MCF 10A (cell line): Measurements from ENCODE around the gene ARFIP2. TPM values are rescaled to one million over a fixed set of nuclear protein-coding genes. Genes with fewer than 3 reads are reported as not detected.

Experiments used
- BruUV-seq: library from RNA; stranded (reverse); fragments of 400-500 nt; replicated peaks from 2 replicates; lab custom pipeline; 2021; lab: Mats Ljungman, UMichigan
- CTCF ChIA-PET: fragments of 300-600 bp; sonication (Branson Sonifier 250); formaldehyde crosslinking; extraction: SDS; loops from one replicate; lab custom pipeline; 2021; ENCODE audit warnings: antibody characterized with exemption, inconsistent platforms; lab: Yijun Ruan, JAX
- POLR2A ChIA-PET: fragments of 300-600, 350-650 bp; sonication (Branson Sonifier 250); formaldehyde crosslinking; extraction: SDS; loops from one replicate; lab custom pipeline; 2020; ENCODE audit warnings: antibody characterized with exemption, inconsistent platforms; lab: Yijun Ruan, JAX
- DNase-seq: peaks from one replicate; pipeline ENCODE4 v3.0.0-alpha.2; 2018; ENCODE audit not compliant: unreplicated experiment
- H3K27ac Mint-ChIP-seq: one replicate; pipeline ENCODE4 v1.8.0; 2022; ENCODE audit warnings: mild to moderate bottlenecking, low read depth, mixed read lengths; ENCODE audit not compliant: unreplicated experiment
- H3K27me3 Mint-ChIP-seq: one replicate; pipeline ENCODE4 v1.8.0; 2022; ENCODE audit warnings: mixed read lengths; ENCODE audit not compliant: insufficient read depth, unreplicated experiment
- H3K36me3 Mint-ChIP-seq: one replicate; pipeline ENCODE4 v1.8.0; 2022; ENCODE audit warnings: mild to moderate bottlenecking, moderate library complexity, mixed read lengths; ENCODE audit not compliant: insufficient read depth, unreplicated experiment
- H3K4me1 Mint-ChIP-seq: one replicate; pipeline ENCODE4 v1.8.0; 2022; ENCODE audit warnings: mixed read lengths; ENCODE audit not compliant: insufficient read depth, unreplicated experiment
- H3K4me3 Mint-ChIP-seq: one replicate; pipeline ENCODE4 v1.8.0; 2022; ENCODE audit warnings: mild to moderate bottlenecking, moderate library complexity, mixed read lengths; ENCODE audit not compliant: unreplicated experiment
- H3K9me3 Mint-ChIP-seq: one replicate; pipeline ENCODE4 v1.8.0; 2022; ENCODE audit warnings: mixed read lengths; ENCODE audit not compliant: unreplicated experiment
- intact Hi-C: fragments of 100-400 bp; cut with micrococcal nuclease; formaldehyde crosslinking; loops from 2 replicates; pipeline ENCODE4 v1.14.1; 2022
- total RNA-seq: library from RNA; stranded (reverse); gene quantifications from 2 replicates; pipeline ENCODE4 v1.2.3, GENCODE V29; 2022
- TF ChIP-seq, protein P1 (sequence below): fragments of 200-600 bp; IDR thresholded peaks from one replicate; pipeline ENCODE4 v1.8.0; 2022; ENCODE audit warnings: antibody characterized with exemption, mild to moderate bottlenecking; ENCODE audit not compliant: unreplicated experiment

Gene ARFIP2
- total RNA-seq, 1 experiment from 2014 or later: 96.0 TPM

DNA sequence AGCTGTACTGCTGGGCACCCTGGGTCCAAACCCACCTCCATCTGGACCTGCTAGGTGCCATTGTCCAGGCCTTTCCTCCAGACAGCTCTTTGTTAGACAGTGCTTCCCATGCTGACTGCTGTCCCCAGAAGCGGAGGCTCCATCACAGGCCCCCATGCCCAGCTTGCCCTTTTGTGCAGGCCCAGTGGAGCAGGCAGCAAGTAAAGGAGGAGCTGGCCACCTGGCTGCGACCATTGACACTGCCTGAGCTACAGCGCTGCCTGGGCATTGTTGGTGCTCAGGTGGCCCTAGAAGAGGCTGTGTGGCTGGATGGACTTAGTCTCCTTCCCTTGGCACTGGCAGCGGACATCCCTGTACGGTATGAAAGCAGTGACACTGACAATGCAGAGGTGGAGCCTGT is 17.4 kb upstream of the ARFIP2 start:
- no peaks in the 10 kb centered on the region for H3K27me3 Mint-ChIP-seq
- TF ChIP-seq, protein P1, sequence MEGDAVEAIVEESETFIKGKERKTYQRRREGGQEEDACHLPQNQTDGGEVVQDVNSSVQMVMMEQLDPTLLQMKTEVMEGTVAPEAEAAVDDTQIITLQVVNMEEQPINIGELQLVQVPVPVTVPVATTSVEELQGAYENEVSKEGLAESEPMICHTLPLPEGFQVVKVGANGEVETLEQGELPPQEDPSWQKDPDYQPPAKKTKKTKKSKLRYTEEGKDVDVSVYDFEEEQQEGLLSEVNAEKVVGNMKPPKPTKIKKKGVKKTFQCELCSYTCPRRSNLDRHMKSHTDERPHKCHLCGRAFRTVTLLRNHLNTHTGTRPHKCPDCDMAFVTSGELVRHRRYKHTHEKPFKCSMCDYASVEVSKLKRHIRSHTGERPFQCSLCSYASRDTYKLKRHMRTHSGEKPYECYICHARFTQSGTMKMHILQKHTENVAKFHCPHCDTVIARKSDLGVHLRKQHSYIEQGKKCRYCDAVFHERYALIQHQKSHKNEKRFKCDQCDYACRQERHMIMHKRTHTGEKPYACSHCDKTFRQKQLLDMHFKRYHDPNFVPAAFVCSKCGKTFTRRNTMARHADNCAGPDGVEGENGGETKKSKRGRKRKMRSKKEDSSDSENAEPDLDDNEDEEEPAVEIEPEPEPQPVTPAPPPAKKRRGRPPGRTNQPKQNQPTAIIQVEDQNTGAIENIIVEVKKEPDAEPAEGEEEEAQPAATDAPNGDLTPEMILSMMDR: no peak
- intact Hi-C loops: no loop called here
- CTCF ChIA-PET: interaction anchor here (0.6 to 9.0 kb wide), 10 partner anchors 10 to 560 kb away, joined by 3 to 47 read pairs (median 4); no protein-coding TSS in a partner anchor
- no peak for DNase-seq
- peaks cover 24% of the 10 kb centered on the region for H3K36me3 Mint-ChIP-seq
- POLR2A ChIA-PET: interaction anchor here (1.6 to 1.8 kb wide), 2 partner anchors 8 to 16 kb away, joined by 5 read pairs; no protein-coding TSS in a partner anchor
- no TSS peak for BruUV-seq
- no peaks in the 10 kb centered on the region for H3K4me1 Mint-ChIP-seq
- H3K9me3 Mint-ChIP-seq: no peaks in the 10 kb centered on the region
- H3K4me3 Mint-ChIP-seq: no peak overlapping the region
- H3K27ac Mint-ChIP-seq: no peak overlapping the region

DNA sequence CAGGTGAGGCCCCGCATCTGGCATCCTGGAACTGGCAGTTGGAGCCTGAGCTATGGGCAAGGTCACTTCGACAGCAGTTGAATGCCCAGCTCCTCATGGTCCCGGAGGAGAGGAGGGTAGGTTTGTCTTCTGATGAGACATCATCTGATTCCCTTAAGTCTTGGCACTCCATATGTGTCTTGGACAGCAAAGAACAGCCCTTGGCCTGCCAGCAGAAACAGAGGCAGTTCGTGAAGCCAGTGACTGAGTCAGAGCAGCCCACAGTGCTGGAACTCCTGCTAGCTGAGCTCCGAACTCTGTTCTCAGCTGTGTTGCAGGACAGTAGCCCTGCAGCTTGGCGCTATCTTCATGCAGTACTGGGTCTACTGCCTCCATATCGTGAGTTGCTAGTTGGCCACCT is 17.0 kb upstream of the ARFIP2 start:
- Mint-ChIP-seq H3K4me1 (no peaks in the 10 kb centered on the region), H3K9me3 (no peaks in the 10 kb centered on the region), H3K4me3 (no peak overlapping the region), H3K36me3 (peaks cover 20% of the 10 kb centered on the region), H3K27me3 (no peaks in the 10 kb centered on the region), H3K27ac (no peak overlapping the region)
- TF ChIP-seq, protein P1: no peak
- BruUV-seq: no TSS peak
- ChIA-PET CTCF (interaction anchor here (0.6 to 9.0 kb wide), 7 partner anchors 10 to 560 kb away, joined by 3 to 47 read pairs (median 4); no protein-coding TSS in a partner anchor), POLR2A (interaction anchor here (1.6 kb wide), 1 partner anchor 15 kb away, joined by 5 read pairs; no protein-coding TSS in a partner anchor)
- DNase-seq: no peak
- intact Hi-C loops: no loop called here

- Mint-ChIP-seq H3K27ac (no peak within 1 kb of the TSS), H3K9me3 (no peaks in the 10 kb centered on the region), H3K4me1 (no peaks in the 10 kb centered on the region), H3K36me3 (peaks cover 12% of the 10 kb centered on the region), H3K4me3 (no peak within 1 kb of the TSS), H3K27me3 (no peaks in the 10 kb centered on the region)
- TF ChIP-seq, protein P1: no peak
- ChIA-PET POLR2A (interaction anchor here (0.6 to 2.3 kb wide), 5 partner anchors 14 to 109 kb away, joined by 3 to 8 read pairs (median 4); partner anchors contain the start of genes ARFIP2 and TIMM10B), CTCF (interaction anchor here (0.5 to 9.0 kb wide), 6 partner anchors 11 to 209 kb away, joined by 3 to 47 read pairs (median 5); no protein-coding TSS in a partner anchor)
- no TSS peak for BruUV-seq
- intact Hi-C loops: no loop called here
- DNase-seq: no peak
These were observed 16.1 kb upstream of the ARFIP2 start, which contains the start of gene DNHD1 for GRCh38 chr11:6497069-6497839. Gene DNHD1, plus strand, starts transcription at chr11:6497280. Its CDS starts 936 bp downstream, at chr11:6498216.

- CTCF ChIA-PET: interaction anchor here (0.6 to 10.6 kb wide), 7 partner anchors 11 to 550 kb away, joined by 3 to 65 read pairs (median 4); no protein-coding TSS in a partner anchor
- H3K9me3 Mint-ChIP-seq: no peaks in the 10 kb centered on the region
- H3K4me3 Mint-ChIP-seq: no peak overlapping the region
- POLR2A ChIA-PET: interaction anchor here (1.0 to 1.6 kb wide), 2 partner anchors 8 to 194 kb away, joined by 3 to 13 read pairs; partner anchors contain the start of genes ARFIP2, MRPL17 and TIMM10B
- intact Hi-C loops: no loop called here
- DNase-seq: no peak
- TF ChIP-seq, protein P1: no peak
- H3K36me3 Mint-ChIP-seq: peaks cover 21% of the 10 kb centered on the region
- no TSS peak for BruUV-seq
- no peaks in the 10 kb centered on the region for H3K27me3 Mint-ChIP-seq
- no peaks in the 10 kb centered on the region for H3K4me1 Mint-ChIP-seq
- H3K27ac Mint-ChIP-seq: no peak overlapping the region
These were observed 8.2 kb upstream of the ARFIP2 start for GRCh38 chr11:6489306-6489705.
